Measurements from ENCODE around the gene VPS72.
"Not testable (repeated sequence)": the region's sequence is repeated elsewhere in the genome, so short reads cannot be mapped to it uniquely, and the experiment has no call there.

Gene VPS72

DNA sequence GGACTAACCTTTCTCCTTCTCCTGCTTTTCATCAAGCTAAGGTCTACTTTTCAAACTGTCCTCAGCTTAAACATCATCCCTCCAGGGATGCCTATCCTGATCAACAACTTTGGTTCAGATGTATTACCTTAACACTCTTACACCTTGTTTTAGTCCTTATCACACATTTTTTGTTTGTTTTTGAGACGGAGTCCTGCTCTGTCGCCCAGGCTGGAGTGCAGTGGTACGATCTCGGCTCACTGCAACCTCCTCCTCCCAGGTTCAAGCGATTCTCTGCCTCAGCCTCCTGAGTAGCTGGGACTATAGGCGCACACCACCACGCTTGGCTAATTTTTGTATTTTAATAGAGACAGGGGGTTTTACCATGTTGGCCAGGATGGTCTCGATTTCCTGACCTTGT lies 1.3 kb downstream of the VPS72 start:
- 94% methylated on average over 5 of the region's 8 CpGs for WGBS (ENCODE audit: insufficient coverage)
- POLR2A ChIA-PET; H3K9me3 ChIP-seq (ENCODE audit: control extremely low read depth in 1 of 5, control insufficient read depth in 4 of 5, insufficient read depth in 2 of 5, low read depth in 1 of 5, low read length in 4 of 5); DNase-seq; H3K27me3 ChIP-seq (replicated peaks in 2 of 5; ENCODE audit: control insufficient read depth in 4 of 5, insufficient read depth in 5 of 5, low read length in 4 of 5): not testable (repeated sequence)
- Histone ChIP-seq H3K27ac (ENCODE audit: insufficient read depth in 1 of 2, low read depth in 1 of 2, low read length in 2 of 2, poor library complexity in 1 of 2, severe bottlenecking in 2 of 2) (peak overlapping the region in 1 of 2 experiments; percentile 93), H3K4me1 (ENCODE audit: control extremely low read depth in 1 of 4, control insufficient read depth in 4 of 4, insufficient read depth in 4 of 4, low read length in 3 of 4) (peaks cover 3 to 19% (median 11%) of the 10 kb centered on the region in 4 experiments), H3K36me3 (ENCODE audit: control insufficient read depth in 4 of 4, insufficient read depth in 4 of 4, low read length in 3 of 4) (peaks cover 6 to 24% (median 19%) of the 10 kb centered on the region in 4 experiments), H3K4me3 (ENCODE audit: control insufficient read depth in 1 of 7, extremely low read depth in 1 of 7, insufficient read depth in 4 of 7, low read depth in 2 of 7, low read length in 6 of 7) (peak overlapping the region in 5 of 7 experiments; percentile 66 to 97 (median 91))
- CTCF ChIA-PET = interaction anchor here (1.5 to 3.3 kb wide), 3 partner anchors 10 to 164 kb away, joined by 4 to 22 read pairs (median 13); partner anchors contain the start of gene TMOD4

DNA sequence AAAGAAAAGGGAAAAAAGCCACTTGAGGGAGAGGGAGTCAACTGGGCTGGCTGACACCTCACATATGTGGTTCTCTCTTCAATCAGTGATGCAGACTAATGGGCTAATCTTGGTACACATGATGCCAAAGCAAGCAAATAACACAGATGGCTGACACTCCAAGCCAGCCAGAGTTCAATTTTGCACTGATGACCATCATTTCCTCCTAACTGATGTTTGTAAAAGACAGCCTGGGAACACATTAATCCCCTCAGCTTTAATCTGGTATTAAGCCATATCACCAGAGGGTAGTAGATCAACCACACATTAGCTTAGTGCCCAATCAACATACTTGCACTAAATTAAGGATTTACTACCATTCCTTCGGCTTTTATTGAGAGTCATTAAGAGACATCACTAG lies 2.8 kb downstream of the VPS72 start:
- ChIA-PET CTCF (interaction anchor here (1.0 to 3.3 kb wide), 4 partner anchors 9 to 65 kb away, joined by 3 to 22 read pairs (median 4); partner anchors contain the start of gene TMOD4), POLR2A (no interaction called here)
- no peak overlapping the region for H3K4me3 ChIP-seq (ENCODE audit: control insufficient read depth in 1 of 7, extremely low read depth in 1 of 7, insufficient read depth in 4 of 7, low read depth in 2 of 7, low read length in 6 of 7)
- WGBS (ENCODE audit: insufficient coverage) = no CpG with 5 or more reads among the region's 1 CpG
- H3K27ac ChIP-seq (ENCODE audit: insufficient read depth in 1 of 2, low read depth in 1 of 2, low read length in 2 of 2, poor library complexity in 1 of 2, severe bottlenecking in 2 of 2) = no peak overlapping the region
- no peak for DNase-seq
- peaks cover 8 to 38% (median 27%) of the 10 kb centered on the region in 4 experiments for H3K36me3 ChIP-seq (ENCODE audit: control insufficient read depth in 4 of 4, insufficient read depth in 4 of 4, low read length in 3 of 4)
- peaks cover 0 to 2% (median 0%) of the 10 kb centered on the region in 5 experiments for H3K27me3 ChIP-seq (replicated peaks in 2 of 5; ENCODE audit: control insufficient read depth in 4 of 5, insufficient read depth in 5 of 5, low read length in 4 of 5)
- H3K9me3 ChIP-seq (ENCODE audit: control extremely low read depth in 1 of 5, control insufficient read depth in 4 of 5, insufficient read depth in 2 of 5, low read depth in 1 of 5, low read length in 4 of 5) = no peaks in the 10 kb centered on the region
- H3K4me1 ChIP-seq (ENCODE audit: control extremely low read depth in 1 of 4, control insufficient read depth in 4 of 4, insufficient read depth in 4 of 4, low read length in 3 of 4) = peaks cover 3 to 19% (median 11%) of the 10 kb centered on the region in 4 experiments

DNA sequence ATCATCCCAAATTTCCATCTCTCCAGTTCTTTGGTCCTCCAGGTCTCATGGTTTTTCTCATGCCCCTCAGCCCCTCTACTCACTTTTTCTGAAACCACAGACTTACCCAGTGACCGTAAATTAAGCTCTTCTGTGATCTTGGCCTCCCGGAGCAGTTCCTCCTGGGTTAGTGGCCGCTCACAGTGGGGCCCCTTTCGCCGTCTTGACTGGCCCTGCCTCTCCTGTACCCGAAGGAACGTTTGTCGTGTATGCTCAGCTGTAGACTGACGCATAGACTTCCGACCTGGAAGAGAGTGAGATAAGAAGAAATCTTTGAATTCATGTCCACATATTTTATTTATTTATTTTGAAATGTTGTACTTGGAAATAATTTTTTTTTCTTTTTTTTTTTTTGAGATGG lies 5.8 kb downstream of the VPS72 start:
- ChIA-PET CTCF (interaction anchor here (0.6 kb wide), 1 partner anchor 93 kb away, joined by 3 read pairs; no protein-coding TSS in a partner anchor), POLR2A (no interaction called here)
- no peaks in the 10 kb centered on the region for H3K27me3 ChIP-seq (replicated peaks in 2 of 5; ENCODE audit: control insufficient read depth in 4 of 5, insufficient read depth in 5 of 5, low read length in 4 of 5)
- H3K4me1 ChIP-seq (ENCODE audit: control extremely low read depth in 1 of 4, control insufficient read depth in 4 of 4, insufficient read depth in 4 of 4, low read length in 3 of 4) = peaks cover 3 to 12% (median 8%) of the 10 kb centered on the region in 4 experiments
- no peak overlapping the region for H3K27ac ChIP-seq (ENCODE audit: insufficient read depth in 1 of 2, low read depth in 1 of 2, low read length in 2 of 2, poor library complexity in 1 of 2, severe bottlenecking in 2 of 2)
- no peaks in the 10 kb centered on the region for H3K9me3 ChIP-seq (ENCODE audit: control extremely low read depth in 1 of 5, control insufficient read depth in 4 of 5, insufficient read depth in 2 of 5, low read depth in 1 of 5, low read length in 4 of 5)
- no peak overlapping the region for H3K4me3 ChIP-seq (ENCODE audit: control insufficient read depth in 1 of 7, extremely low read depth in 1 of 7, insufficient read depth in 4 of 7, low read depth in 2 of 7, low read length in 6 of 7)
- DNase-seq = no peak
- 100% methylated on average over 2 of the region's 10 CpGs for WGBS (ENCODE audit: insufficient coverage)
- H3K36me3 ChIP-seq (ENCODE audit: control insufficient read depth in 4 of 4, insufficient read depth in 4 of 4, low read length in 3 of 4) = peaks cover 12 to 63% (median 39%) of the 10 kb centered on the region in 4 experiments

DNA sequence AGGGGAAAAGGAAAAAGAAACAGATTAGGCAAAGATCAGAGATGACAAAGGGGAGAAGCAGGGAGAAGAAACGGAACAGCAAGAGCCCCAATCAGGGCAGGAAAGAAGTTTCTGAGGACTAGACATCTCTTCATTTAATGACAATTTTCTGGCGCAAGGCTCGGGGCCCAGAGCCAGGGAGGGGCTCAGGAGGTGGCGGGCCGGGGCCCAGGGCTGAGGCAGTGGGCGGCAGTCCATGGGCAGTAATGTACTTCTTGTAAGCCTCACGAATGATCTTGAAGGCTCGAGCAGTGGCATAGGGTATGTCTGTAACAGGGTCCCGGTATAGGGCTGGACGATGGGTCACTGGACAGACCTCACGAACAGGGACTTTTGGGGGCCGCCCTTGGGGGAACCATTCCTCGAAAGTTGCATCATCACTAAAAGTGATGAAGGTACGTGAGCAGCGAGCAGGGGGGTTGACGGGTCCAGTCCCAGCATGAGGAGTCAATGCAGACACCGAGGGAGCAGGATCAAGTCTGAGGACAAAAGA lies 13.4 kb downstream of the VPS72 start:
- Histone ChIP-seq H3K9me3 (ENCODE audit: control extremely low read depth in 1 of 5, control insufficient read depth in 4 of 5, insufficient read depth in 2 of 5, low read depth in 1 of 5, low read length in 4 of 5) (no peaks in the 10 kb centered on the region), H3K27me3 (replicated peaks in 2 of 5; ENCODE audit: control insufficient read depth in 4 of 5, insufficient read depth in 5 of 5, low read length in 4 of 5) (no peaks in the 10 kb centered on the region), H3K4me3 (ENCODE audit: control insufficient read depth in 1 of 7, extremely low read depth in 1 of 7, insufficient read depth in 4 of 7, low read depth in 2 of 7, low read length in 6 of 7) (no peak overlapping the region), H3K27ac (ENCODE audit: insufficient read depth in 1 of 2, low read depth in 1 of 2, low read length in 2 of 2, poor library complexity in 1 of 2, severe bottlenecking in 2 of 2) (no peak overlapping the region), H3K36me3 (ENCODE audit: control insufficient read depth in 4 of 4, insufficient read depth in 4 of 4, low read length in 3 of 4) (peaks cover 9 to 75% (median 54%) of the 10 kb centered on the region in 4 experiments), H3K4me1 (ENCODE audit: control extremely low read depth in 1 of 4, control insufficient read depth in 4 of 4, insufficient read depth in 4 of 4, low read length in 3 of 4) (no peaks in the 10 kb centered on the region)
- 94% methylated on average over 17 of the region's 17 CpGs for WGBS (ENCODE audit: insufficient coverage)
- ChIA-PET POLR2A (no interaction called here), CTCF (interaction anchor here (1.0 to 4.0 kb wide), 7 partner anchors 10 to 151 kb away, joined by 3 to 22 read pairs (median 4); partner anchors contain the start of genes PSMD4 and VPS72)
- no peak for DNase-seq

DNA sequence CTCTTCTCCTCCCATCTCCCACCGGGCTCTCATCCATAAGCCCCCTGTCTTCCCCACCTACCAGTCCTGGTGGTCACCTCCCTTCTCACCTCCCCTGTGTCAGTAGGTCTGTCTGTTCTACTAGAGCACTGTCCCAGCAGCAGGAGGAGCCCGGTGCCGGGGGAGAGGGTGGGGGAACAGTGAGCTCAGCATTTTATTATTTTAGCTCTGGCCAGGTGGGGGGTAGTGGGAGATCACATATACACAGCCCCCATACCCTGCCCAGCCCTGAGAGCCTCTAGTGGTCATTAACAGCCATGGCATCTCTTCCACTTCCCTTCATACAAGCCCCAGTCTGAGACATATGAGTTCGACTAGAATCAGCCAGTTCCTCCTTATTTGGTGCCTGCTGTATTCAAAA lies 14.1 kb downstream of the VPS72 start, which contains the start of gene TMOD4:
TMOD4 (minus strand) TSS at position 119 of the 400 bp plus-strand sequence. CDS start 1,106 bp downstream, outside the sequence.
- no CpG with 5 or more reads among the region's 4 CpGs for WGBS (ENCODE audit: insufficient coverage)
- ChIA-PET POLR2A (no interaction called here), CTCF (interaction anchor here (0.6 to 2.6 kb wide), 9 partner anchors 9 to 79 kb away, joined by 3 to 22 read pairs (median 3); partner anchors contain the start of genes PSMD4, TNFAIP8L2 and VPS72)
- Histone ChIP-seq H3K27me3 (replicated peaks in 2 of 5; ENCODE audit: control insufficient read depth in 4 of 5, insufficient read depth in 5 of 5, low read length in 4 of 5) (no peaks in the 10 kb centered on the region), H3K36me3 (ENCODE audit: control insufficient read depth in 4 of 4, insufficient read depth in 4 of 4, low read length in 3 of 4) (peaks cover 10 to 75% (median 53%) of the 10 kb centered on the region in 4 experiments), H3K4me3 (ENCODE audit: control insufficient read depth in 1 of 7, extremely low read depth in 1 of 7, insufficient read depth in 4 of 7, low read depth in 2 of 7, low read length in 6 of 7) (no peak within 1 kb of the TSS), H3K4me1 (ENCODE audit: control extremely low read depth in 1 of 4, control insufficient read depth in 4 of 4, insufficient read depth in 4 of 4, low read length in 3 of 4) (no peaks in the 10 kb centered on the region), H3K9me3 (ENCODE audit: control extremely low read depth in 1 of 5, control insufficient read depth in 4 of 5, insufficient read depth in 2 of 5, low read depth in 1 of 5, low read length in 4 of 5) (no peaks in the 10 kb centered on the region), H3K27ac (ENCODE audit: insufficient read depth in 1 of 2, low read depth in 1 of 2, low read length in 2 of 2, poor library complexity in 1 of 2, severe bottlenecking in 2 of 2) (no peak within 1 kb of the TSS)
- DNase-seq = peak; percentile 45 to 72 (median 67)

DNA sequence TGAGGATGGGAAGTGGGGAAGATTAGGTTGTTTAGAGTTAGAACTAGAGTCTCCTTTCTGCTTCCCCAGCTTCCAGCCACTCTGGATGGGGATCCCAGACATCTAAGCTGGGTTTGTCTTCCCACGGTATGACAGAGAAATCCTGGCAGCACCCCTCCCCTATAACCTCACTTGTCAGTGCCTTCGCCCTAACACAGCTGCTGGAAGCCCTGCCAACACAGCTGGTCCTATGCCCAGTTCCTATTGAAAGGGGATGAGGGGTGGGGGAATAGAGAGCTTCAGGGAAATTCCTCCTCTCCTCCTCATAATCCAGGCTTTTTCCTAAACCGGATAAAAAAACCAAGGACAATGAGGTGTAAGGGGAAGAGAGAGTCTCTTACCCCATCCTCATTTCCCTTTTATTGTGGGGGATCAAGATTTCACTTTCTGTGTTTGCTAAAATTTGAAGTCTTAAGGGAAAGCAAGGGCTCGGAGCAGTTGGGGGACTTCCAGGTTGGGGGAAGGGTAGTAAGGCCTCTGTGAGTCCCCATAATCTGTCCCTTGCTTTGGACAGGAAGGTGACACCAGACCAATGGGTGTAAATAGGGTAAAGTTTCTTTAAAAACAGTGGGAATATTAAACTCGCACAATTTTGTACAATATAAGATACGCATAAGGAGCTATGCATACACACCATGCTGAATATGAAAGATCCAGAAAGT lies 14.8 kb downstream of the VPS72 start:
- 82% methylated on average over 2 of the region's 6 CpGs for WGBS (ENCODE audit: insufficient coverage)
- ChIA-PET POLR2A (no interaction called here), CTCF (interaction anchor here (0.6 to 2.6 kb wide), 11 partner anchors 8 to 80 kb away, joined by 3 to 22 read pairs (median 3); partner anchors contain the start of genes PSMD4, TNFAIP8L2 and VPS72)
- H3K27ac ChIP-seq (ENCODE audit: insufficient read depth in 1 of 2, low read depth in 1 of 2, low read length in 2 of 2, poor library complexity in 1 of 2, severe bottlenecking in 2 of 2) = no peak overlapping the region
- peaks cover 8 to 76% (median 54%) of the 10 kb centered on the region in 4 experiments for H3K36me3 ChIP-seq (ENCODE audit: control insufficient read depth in 4 of 4, insufficient read depth in 4 of 4, low read length in 3 of 4)
- no peak for DNase-seq
- no peaks in the 10 kb centered on the region for H3K27me3 ChIP-seq (replicated peaks in 2 of 5; ENCODE audit: control insufficient read depth in 4 of 5, insufficient read depth in 5 of 5, low read length in 4 of 5)
- H3K4me1 ChIP-seq (ENCODE audit: control extremely low read depth in 1 of 4, control insufficient read depth in 4 of 4, insufficient read depth in 4 of 4, low read length in 3 of 4) = no peaks in the 10 kb centered on the region
- no peak overlapping the region for H3K4me3 ChIP-seq (ENCODE audit: control insufficient read depth in 1 of 7, extremely low read depth in 1 of 7, insufficient read depth in 4 of 7, low read depth in 2 of 7, low read length in 6 of 7)
- no peaks in the 10 kb centered on the region for H3K9me3 ChIP-seq (ENCODE audit: control extremely low read depth in 1 of 5, control insufficient read depth in 4 of 5, insufficient read depth in 2 of 5, low read depth in 1 of 5, low read length in 4 of 5)
